GM06990 (cell line): ENCODE results near the gene BIN2.

ENCODE experiments used
- DNase-seq: peaks from one replicate; pipeline ENCODE4 v3.0.0-alpha.2; 2011; ENCODE audit not compliant: insufficient read length; ENCODE audit errors: extremely low read depth
- H3K27me3 ChIP-seq: replicated peaks from 2 replicates; pipeline ENCODE4 v1.6.0; 2011; ENCODE audit warnings: low read length; ENCODE audit not compliant: control insufficient read depth, insufficient read depth
- H3K36me3 ChIP-seq: 2 replicates; pipeline ENCODE4 v1.5.1; 2011; ENCODE audit warnings: low read length; ENCODE audit not compliant: control insufficient read depth, insufficient read depth
- H3K4me3 ChIP-seq: replicated peaks from 2 replicates; pipeline ENCODE4 v1.5.1; 2011; ENCODE audit warnings: low read depth, mild to moderate bottlenecking, control low read depth, low read length
- CTCF ChIP-seq: IDR thresholded peaks from 2 replicates; pipeline ENCODE4 v1.5.1; 2011; ENCODE audit warnings: low read length, control low read depth, mild to moderate bottlenecking, inconsistent platforms; ENCODE audit not compliant: insufficient read depth, poor library complexity, severe bottlenecking

Gene BIN2

GRCh38 chr12:51335931-51336330 is 12.0 kb upstream of the BIN2 start:
- Histone ChIP-seq H3K27me3 (no peaks in the 10 kb centered on the region), H3K36me3 (no peaks in the 10 kb centered on the region), H3K4me3 (no peak overlapping the region)
- DNase-seq = no peak
- no peak for TF ChIP-seq CTCF

- no peak for TF ChIP-seq CTCF
- Histone ChIP-seq H3K27me3 (no peaks in the 10 kb centered on the region), H3K4me3 (no peak overlapping the region), H3K36me3 (no peaks in the 10 kb centered on the region)
- DNase-seq = no peak
Measured at GRCh38 chr12:51334764-51335163, 10.8 kb upstream of the BIN2 start.

- Histone ChIP-seq H3K27me3 (no peaks in the 10 kb centered on the region), H3K36me3 (no peaks in the 10 kb centered on the region), H3K4me3 (no peak overlapping the region)
- no peak for TF ChIP-seq CTCF
- DNase-seq = no peak
Measured at GRCh38 chr12:51333536-51333935, 9.6 kb upstream of the BIN2 start.

- DNase-seq = no peak
- H3K36me3 ChIP-seq = no peaks in the 10 kb centered on the region
- TF ChIP-seq CTCF = no peak
- H3K4me3 ChIP-seq = no peak overlapping the region
- H3K27me3 ChIP-seq = no peaks in the 10 kb centered on the region
Measured at GRCh38 chr12:51330186-51330585, 6.2 kb upstream of the BIN2 start.

GRCh38 chr12:51329742-51330141 is 5.8 kb upstream of the BIN2 start:
- no peak overlapping the region for H3K4me3 ChIP-seq
- DNase-seq = no peak
- H3K36me3 ChIP-seq = no peaks in the 10 kb centered on the region
- no peak for TF ChIP-seq CTCF
- H3K27me3 ChIP-seq = no peaks in the 10 kb centered on the region

GRCh38 chr12:51328587-51328986 is 4.6 kb upstream of the BIN2 start:
- H3K4me3 ChIP-seq = no peak overlapping the region
- TF ChIP-seq CTCF = no peak
- no peaks in the 10 kb centered on the region for H3K36me3 ChIP-seq
- no peaks in the 10 kb centered on the region for H3K27me3 ChIP-seq
- no peak for DNase-seq
